ENCODE results near the gene FHOD1.

The FHOD1 gene

DNA sequence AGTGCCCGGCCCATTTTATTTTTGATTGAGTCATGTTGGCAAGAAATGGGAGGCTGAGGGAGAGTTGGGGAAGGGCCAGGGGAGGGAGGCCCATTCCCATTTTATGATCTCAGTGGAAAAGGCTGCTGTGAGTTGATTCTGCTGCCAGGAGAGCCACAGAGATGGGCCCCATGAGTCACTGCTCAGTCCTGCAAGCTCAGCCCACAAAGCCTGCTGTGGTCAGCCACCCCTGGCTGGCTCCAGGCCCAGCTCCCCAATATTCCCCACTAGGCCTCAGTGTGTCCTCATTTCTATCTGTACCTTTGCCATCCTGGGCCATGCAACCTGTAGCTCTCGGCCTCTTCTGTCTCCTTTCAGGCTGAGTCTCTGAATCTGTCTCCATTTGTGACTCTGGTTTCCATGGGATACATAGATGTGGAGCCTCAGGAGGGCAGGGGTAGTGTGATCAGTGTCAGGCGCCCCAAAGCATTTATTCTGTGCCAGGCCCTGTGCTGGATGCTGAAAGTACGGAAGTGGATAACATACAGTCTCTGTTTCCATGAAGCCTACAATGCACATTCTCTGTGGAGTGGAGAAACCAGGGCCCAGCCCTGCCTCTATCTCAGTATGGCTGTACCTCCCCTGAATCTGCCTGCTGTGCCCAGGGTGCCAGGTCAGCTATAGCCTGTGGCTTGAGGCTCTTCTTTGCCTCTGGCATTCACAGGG, 30.2 kb upstream of the FHOD1 start:
- no peak for DNase-seq

GRCh38 chr16:67275321-67275720, 28.0 kb upstream of the FHOD1 start:
- DNase-seq = no peak

DNA sequence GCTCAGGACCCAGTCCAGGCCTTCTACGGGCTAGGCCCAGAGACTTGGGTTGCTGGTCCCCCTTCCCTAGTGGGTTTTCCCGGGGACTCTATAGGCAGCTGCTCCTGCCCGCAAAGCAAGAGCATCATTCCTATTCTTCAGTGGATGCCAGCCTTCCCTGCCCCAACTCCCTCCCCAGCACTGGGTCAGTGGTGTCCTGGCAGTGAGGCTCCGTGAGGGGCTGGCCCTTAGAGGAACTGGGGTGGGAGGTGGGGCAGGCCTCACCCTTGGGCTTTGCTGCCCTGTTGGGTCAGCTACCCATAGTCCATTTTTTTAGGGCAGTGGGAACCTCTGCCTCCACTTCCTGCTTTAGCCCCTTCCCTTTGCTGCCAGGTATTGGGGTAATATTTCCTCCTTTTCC, 24.2 kb upstream of the FHOD1 start:
- DNase-seq = no peak

- no peak for DNase-seq
These were observed 23.7 kb upstream of the FHOD1 start for GRCh38 chr16:67270931-67271338.

GRCh38 chr16:67269766-67270165, 22.5 kb upstream of the FHOD1 start:
- DNase-seq = no peak

- DNase-seq = no peak
These were observed 20.9 kb upstream of the FHOD1 start for GRCh38 chr16:67268136-67268579.

DNA sequence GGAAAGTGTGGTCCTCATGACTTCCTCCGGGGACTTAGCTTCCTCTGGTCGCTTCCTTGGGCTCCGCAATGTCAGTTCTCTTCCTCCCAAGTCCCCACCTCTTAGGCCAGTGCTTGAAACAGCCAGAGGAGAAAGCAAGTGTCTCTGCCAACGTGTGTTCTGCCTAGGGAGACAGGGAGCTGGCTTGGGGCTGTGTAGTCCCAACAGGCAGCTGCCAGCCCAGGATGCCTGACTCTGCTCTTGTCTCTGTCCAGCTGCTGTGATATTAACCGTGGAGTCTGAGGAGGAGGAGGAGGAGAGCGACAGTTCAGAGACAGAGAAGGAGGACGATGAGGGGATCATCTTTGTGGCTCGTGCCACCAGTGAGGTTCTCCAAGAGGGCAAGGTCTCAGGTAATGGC, 18.6 kb upstream of the FHOD1 start:
- DNase-seq = no peak

DNA sequence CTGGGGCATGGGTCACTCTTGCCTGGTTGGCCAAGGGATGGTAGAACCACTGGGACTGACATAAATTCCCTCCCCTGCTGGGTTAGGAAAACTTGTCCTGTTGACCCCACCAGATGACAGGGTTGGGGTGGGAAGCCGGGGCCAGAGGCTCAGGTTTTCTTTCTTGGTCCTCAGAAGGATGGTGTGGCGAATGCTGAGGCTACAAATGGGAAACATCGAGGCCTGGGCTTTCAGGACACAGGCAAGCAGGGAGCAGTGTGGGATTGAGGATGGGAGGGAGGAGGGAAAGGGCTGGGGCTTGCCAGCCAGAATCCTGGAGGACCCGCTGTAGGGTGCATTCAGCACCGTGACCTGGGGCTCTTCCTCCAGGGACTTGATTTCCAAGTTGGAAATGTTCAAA, 17.6 kb upstream of the FHOD1 start:
- no peak for DNase-seq

DNA sequence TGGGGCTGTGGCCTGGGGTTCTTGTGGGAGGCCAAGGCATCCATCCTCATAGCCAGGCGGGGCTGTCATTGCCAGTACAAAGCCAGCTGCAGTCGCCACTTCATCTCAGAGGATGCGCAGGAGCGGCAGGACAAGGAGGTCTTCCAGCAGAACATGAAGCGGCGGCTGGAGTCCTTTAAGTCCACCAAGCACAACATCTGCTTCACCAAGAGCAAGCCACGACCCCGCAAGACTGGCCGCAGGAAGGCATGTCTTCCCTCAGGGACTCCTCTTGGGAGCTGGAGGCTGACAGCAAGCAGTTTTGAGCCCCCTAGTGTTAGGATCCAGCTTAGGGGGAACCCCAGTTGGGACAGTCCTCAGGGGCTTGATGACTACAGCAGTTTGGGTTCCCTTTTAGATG, 17.0 kb upstream of the FHOD1 start:
- no peak for DNase-seq

GRCh38 chr16:67263201-67263600, 15.9 kb upstream of the FHOD1 start:
- DNase-seq = no peak

- DNase-seq = peak; percentile 25
These were observed 13.3 kb upstream of the FHOD1 start for GRCh38 chr16:67260426-67261063.

- DNase-seq = no peak
These were observed 12.4 kb upstream of the FHOD1 start for GRCh38 chr16:67259705-67260104.

DNA sequence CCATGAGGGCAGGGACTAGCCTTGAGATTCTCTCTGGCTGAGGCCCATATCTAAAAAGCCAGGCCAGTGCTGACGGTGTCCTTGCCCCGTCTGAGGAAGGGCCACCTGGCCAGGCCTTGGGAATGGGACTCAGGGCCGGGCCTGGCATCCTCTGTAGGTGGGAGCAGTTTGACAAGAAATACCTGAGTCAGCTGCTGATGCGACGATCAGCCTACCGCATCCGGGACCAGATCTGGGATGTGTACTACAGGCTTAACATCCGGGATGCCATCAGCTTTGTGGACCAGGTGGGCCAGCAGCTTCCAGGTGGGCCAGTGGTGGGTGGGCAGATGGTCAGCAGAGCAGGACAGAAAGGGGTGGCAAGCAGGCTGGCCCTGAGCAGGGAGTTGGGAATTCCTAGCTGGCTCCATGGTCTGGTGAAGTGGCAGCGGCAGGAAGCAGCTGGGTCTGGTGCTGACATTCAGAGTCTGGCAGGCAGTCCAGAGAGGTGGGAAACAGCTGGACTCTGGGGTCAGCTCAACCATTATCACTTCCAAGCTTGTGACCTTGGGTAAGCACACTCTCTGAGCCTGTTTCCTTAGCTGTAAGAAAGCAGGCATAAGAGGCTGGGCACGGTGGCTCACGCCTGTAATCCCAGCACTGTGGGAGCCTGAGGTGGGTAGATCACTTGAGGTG, 11.0 kb upstream of the FHOD1 start:
- DNase-seq = no peak

DNA sequence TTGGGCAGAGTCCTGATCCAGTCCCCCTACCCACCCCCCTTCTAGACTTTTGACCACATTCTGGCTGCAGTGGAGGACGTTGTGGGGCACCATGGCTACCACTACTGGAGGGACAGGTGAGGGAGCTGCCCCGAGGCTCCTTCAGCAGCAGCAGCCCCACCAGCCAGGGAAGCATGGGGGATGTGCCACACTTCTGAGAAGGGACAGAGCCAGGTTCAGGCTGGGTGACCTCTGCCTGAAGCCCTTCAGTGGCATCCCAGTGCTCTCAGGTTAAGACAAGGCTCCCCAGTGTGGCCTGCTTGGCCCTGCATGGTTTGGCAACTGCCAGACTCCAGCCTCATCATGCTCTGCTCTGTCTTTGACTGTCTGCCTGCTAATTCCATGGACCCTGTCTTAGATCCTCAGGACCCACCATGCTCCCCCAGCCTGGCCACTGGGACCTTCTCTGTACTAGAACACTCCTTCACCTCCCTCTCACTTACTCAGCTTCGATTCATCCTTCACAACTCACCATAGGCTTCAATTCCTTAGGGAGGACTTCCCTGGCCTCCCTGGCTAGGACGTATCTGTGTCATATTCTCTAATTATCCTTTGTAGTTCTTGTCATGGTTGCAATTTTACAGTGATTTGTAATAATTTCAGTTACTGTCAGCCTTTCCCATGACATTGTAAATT, 10.3 kb upstream of the FHOD1 start:
- DNase-seq = no peak

- DNase-seq = no peak
These were observed 9.5 kb upstream of the FHOD1 start for GRCh38 chr16:67256701-67257230.

- DNase-seq = no peak
These were observed 8.4 kb upstream of the FHOD1 start for GRCh38 chr16:67255553-67256221.

GRCh38 chr16:67254801-67255552, 7.7 kb upstream of the FHOD1 start:
- no peak for DNase-seq

DNA sequence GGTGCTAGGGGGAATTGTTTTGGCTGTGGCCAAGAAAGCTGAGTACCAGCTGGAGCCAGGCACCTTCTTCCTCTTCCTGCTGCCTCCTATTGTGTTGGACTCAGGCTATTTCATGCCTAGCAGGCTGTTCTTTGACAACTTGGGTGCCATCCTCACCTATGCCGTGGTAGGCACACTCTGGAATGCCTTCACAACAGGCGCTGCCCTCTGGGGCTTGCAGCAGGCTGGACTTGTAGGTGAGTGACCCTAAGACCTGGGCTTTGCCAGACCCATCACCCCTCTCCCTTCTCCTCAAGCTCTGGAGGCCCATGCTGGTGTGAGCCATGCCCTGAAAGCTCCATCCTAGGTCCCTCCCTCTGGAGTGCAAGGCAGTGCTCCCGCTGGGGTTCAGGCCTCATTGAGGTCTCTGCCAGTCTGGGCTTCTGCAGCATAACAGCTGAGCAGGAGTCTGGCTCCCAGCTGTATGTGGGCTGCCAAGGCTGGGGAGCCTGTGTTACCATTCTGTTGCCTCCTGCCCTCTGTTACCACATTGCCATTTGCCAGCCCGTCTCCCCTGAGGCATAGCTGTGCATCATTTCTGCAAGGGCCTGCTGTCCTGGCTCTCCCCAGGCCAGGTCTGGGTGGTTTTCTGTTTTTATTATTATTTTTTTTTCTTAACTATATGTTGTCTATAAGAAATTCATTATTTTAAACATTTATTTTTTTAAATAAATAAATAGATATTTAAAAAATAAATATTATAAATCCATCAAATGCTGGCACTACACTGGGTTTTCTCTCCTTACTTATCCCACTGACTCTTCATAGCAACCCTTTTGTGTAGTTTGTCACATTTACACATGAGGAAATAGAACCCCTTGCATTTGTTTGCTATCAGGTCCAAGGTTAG, 5.6 kb upstream of the FHOD1 start:
- DNase-seq = no peak

DNA sequence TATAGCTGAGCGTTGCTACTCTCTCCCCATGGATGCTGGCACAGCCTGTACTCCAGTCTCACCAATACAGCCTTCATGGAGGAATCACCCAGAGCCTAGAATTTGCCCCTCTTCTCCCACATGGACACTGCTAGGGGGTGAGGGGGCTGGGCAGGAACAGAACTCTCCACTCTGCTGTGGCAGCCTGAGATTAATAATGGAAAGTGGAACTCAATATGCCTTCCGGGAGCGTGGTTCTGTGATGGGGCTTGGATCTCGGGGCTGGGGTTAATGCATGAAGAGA, 2.7 kb upstream of the FHOD1 start:
- DNase-seq = no peak

DNA sequence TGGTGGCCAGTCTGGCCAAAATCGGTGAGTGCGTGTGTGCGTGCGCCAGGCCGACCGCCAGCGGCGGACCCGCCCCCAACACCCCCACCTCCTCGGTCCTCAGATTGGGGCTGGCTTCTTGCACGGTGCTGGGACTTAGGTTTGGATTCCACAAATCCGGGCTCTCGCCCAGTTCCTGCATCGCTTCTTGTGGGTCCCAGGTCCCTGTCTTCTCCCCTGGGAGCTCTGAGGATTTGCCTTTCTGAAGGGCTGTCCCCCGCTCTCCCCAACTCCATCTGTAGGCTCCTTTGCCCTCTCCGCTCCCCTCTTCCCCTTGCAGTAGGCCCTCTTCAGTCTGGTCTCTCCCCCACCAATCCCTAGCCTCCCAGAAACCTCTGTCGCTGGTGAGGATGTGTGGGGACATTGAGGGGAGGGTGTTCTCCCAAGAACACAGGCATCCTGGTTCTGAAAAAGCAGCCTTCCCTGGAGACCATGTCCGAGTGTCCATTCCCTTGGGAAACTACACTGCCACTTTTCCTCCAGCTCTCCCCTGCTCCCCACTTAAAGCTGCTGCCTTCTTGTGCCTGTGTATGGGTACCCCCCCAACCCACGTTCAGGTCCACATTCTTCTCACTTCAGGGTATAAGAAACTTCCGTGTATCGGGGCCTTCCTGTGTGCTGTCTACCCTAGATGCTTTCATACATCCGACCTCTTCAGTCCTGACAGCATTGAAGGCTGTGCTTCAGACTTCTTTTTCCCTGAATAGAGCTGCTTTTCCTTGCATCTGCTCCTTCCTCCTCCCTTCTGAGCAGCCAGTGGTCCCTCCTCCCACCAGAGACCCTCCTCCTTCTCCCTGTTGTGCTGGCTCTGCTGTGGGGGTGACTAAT, 2.1 kb upstream of the FHOD1 start:
- DNase-seq = no peak

Measured in activated naive CD4-positive, alpha-beta T cell treated with Interleukin-2 at 50 U/mL for 16 hours (primary cell).